Activated naive CD4-positive, alpha-beta T cell treated with anti-CD3 and anti-CD28 coated beads for 36 hours (primary cell): ENCODE data around the gene POLR2E. TPM values are rescaled to one million over a fixed set of nuclear protein-coding genes. Genes with fewer than 3 reads are reported as not detected.

Experiments
- CTCF ChIA-PET: fragments of 350-600 bp; sonication (Branson Sonifier 250); formaldehyde crosslinking; loops from one replicate; lab custom pipeline; 2021; ENCODE audit warnings: antibody characterized with exemption; lab: Charles Lee
- DNase-seq: peaks from one replicate; pipeline ENCODE4 v3.0.0-alpha.2; 2020
- H3K27ac Mint-ChIP-seq: one replicate; pipeline ENCODE4 v1.8.0; 2021; ENCODE audit warnings: mild to moderate bottlenecking, mixed read lengths
- H3K27me3 Mint-ChIP-seq: one replicate; pipeline ENCODE4 v1.8.0; 2021; ENCODE audit warnings: low read depth, mixed read lengths
- H3K36me3 Mint-ChIP-seq: one replicate; pipeline ENCODE4 v1.8.0; 2021; ENCODE audit warnings: low read depth, mixed read lengths
- H3K4me1 Mint-ChIP-seq: one replicate; pipeline ENCODE4 v1.8.0; 2021; ENCODE audit warnings: low read depth, mixed read lengths
- H3K4me3 Mint-ChIP-seq: one replicate; pipeline ENCODE4 v1.8.0; 2021; ENCODE audit warnings: mild to moderate bottlenecking, moderate library complexity, mixed read lengths
- H3K9me3 Mint-ChIP-seq: one replicate; pipeline ENCODE4 v1.8.0; 2021; ENCODE audit warnings: mixed read lengths
- intact Hi-C: fragments of 100-400 bp; cut with micrococcal nuclease; formaldehyde crosslinking; loops from one replicate; pipeline ENCODE4 v1.15.1; 2023
- total RNA-seq, 2 experiments: library from RNA; stranded (reverse); gene quantifications; one replicate each; pipeline ENCODE4 v1.2.3, GENCODE V29; 2021

POLR2E gene
- total RNA-seq, 2 experiments from 2014 or later: 238 to 258 TPM

- no peaks in the 10 kb centered on the region for H3K27me3 Mint-ChIP-seq
- peaks cover 25% of the 10 kb centered on the region for H3K36me3 Mint-ChIP-seq
- peak; percentile 95 for DNase-seq
- intact Hi-C loops: loop anchor here (1.0 to 2.0 kb wide), 3 partner anchors 14 to 54 kb away; partner anchors contain the start of genes CNN2, POLR2E, RNU6-2 and TMEM259
- peak overlapping the region; percentile 94 for H3K4me3 Mint-ChIP-seq
- H3K4me1 Mint-ChIP-seq: peaks cover 40% of the 10 kb centered on the region
- no peaks in the 10 kb centered on the region for H3K9me3 Mint-ChIP-seq
- CTCF ChIA-PET: interaction anchor here (0.6 to 1.2 kb wide), 3 partner anchors 10 to 423 kb away, joined by 3 to 4 read pairs (median 4); no protein-coding TSS in a partner anchor
- H3K27ac Mint-ChIP-seq: no peak overlapping the region
Observed at GRCh38 chr19:1040476-1041271, 54.5 kb downstream of the POLR2E start.

- CTCF ChIA-PET: interaction anchor here (1.1 to 1.2 kb wide), 3 partner anchors 10 to 204 kb away, joined by 3 to 4 read pairs (median 3); no protein-coding TSS in a partner anchor
- H3K27me3 Mint-ChIP-seq: no peaks in the 10 kb centered on the region
- peak; percentile 100 for DNase-seq
- H3K36me3 Mint-ChIP-seq: peaks cover 27% of the 10 kb centered on the region
- H3K4me1 Mint-ChIP-seq: peaks cover 41% of the 10 kb centered on the region
- H3K4me3 Mint-ChIP-seq: peak within 1 kb of the TSS; percentile 94
- intact Hi-C loops: loop anchor here (1.0 to 2.0 kb wide), 5 partner anchors 14 to 55 kb away; partner anchors contain the start of genes CNN2, POLR2E, RNU6-2 and TMEM259
- H3K9me3 Mint-ChIP-seq: no peaks in the 10 kb centered on the region
- H3K27ac Mint-ChIP-seq: peak within 1 kb of the TSS; percentile 65
Observed at GRCh38 chr19:1039646-1040475, 55.3 kb downstream of the POLR2E start, which contains the start of gene ABCA7. Gene ABCA7 (plus strand): TSS chr19:1040107. CDS start chr19:1041362, 1,255 bp downstream.

- H3K36me3 Mint-ChIP-seq: peaks cover 27% of the 10 kb centered on the region
- no peaks in the 10 kb centered on the region for H3K9me3 Mint-ChIP-seq
Observed at GRCh38 chr19:1038978-1039645, 56.1 kb downstream of the POLR2E start.

GRCh38 chr19:1037621-1038064 lies 57.5 kb downstream of the POLR2E start:
- peaks cover 47% of the 10 kb centered on the region for H3K4me1 Mint-ChIP-seq

More at GRCh38 chr19:1038978-1039645, 56.1 kb downstream of the POLR2E start:
- Mint-ChIP-seq H3K4me1 (peaks cover 41% of the 10 kb centered on the region), H3K27ac (peak overlapping the region; percentile 60), H3K27me3 (no peaks in the 10 kb centered on the region), H3K4me3 (peak overlapping the region; percentile 94)
- CTCF ChIA-PET: interaction anchor here (1.1 kb wide), 2 partner anchors 9 to 25 kb away, joined by 3 to 4 read pairs; no protein-coding TSS in a partner anchor
- no peak for DNase-seq
- intact Hi-C loops: loop anchor here (2.0 kb wide), 2 partner anchors 30 to 38 kb away; no protein-coding TSS in a partner anchor

More at GRCh38 chr19:1037621-1038064, 57.5 kb downstream of the POLR2E start:
- DNase-seq: no peak
- no peaks in the 10 kb centered on the region for H3K9me3 Mint-ChIP-seq
- intact Hi-C loops: loop anchor here (2.0 kb wide), 2 partner anchors 31 to 39 kb away; no protein-coding TSS in a partner anchor
- H3K27ac Mint-ChIP-seq: peak overlapping the region; percentile 78
- CTCF ChIA-PET: interaction anchor here (0.7 kb wide), 1 partner anchor 30 kb away, joined by 3 read pairs; no protein-coding TSS in a partner anchor
- H3K4me3 Mint-ChIP-seq: peak overlapping the region; percentile 94
- peaks cover 34% of the 10 kb centered on the region for H3K36me3 Mint-ChIP-seq
- H3K27me3 Mint-ChIP-seq: no peaks in the 10 kb centered on the region

Other genes starting within 250 kb of the POLR2E start
- gene ELANE, start 243.1 kb downstream of the POLR2E start, total RNA-seq: not detected
- gene CFD, start 235.7 kb downstream of the POLR2E start, total RNA-seq: under 1 TPM; 0.17 to 0.25 TPM
- gene MED16, start 202.2 kb downstream of the POLR2E start, total RNA-seq: 10 to 100 TPM; 61.3 to 68.1 TPM
- not detected for gene RNU6-9, start 201.9 kb downstream of the POLR2E start, total RNA-seq
- 100 to 1,000 TPM; 111 to 120 TPM for gene R3HDM4, start 182.2 kb downstream of the POLR2E start, total RNA-seq
- gene KISS1R, start 178.0 kb downstream of the POLR2E start, total RNA-seq: 1 to 10 TPM; 5.3 to 6.6 TPM
- 10 to 100 TPM; 23.1 to 28.4 TPM for gene ARID3A, start 169.3 kb downstream of the POLR2E start, total RNA-seq
- 10 to 100 TPM; 77.8 to 82.0 TPM for gene WDR18, start 111.0 kb downstream of the POLR2E start, total RNA-seq
- gene GRIN3B, start 95.0 kb downstream of the POLR2E start, total RNA-seq: under 1 TPM in 1 of 2 experiments, not detected in 1; 0.10 TPM
- gene TMEM259, start 74.3 kb downstream of the POLR2E start, total RNA-seq: 100 to 1,000 TPM; 105 to 109 TPM
- gene RNU6-2, start 73.9 kb downstream of the POLR2E start, total RNA-seq: not detected
- gene CNN2, start 68.8 kb downstream of the POLR2E start, total RNA-seq: 100 to 1,000 TPM; 104 TPM
- 10 to 100 TPM; 24.4 to 30.1 TPM for gene ABCA7, start 55.3 kb downstream of the POLR2E start, total RNA-seq
- 100 to 1,000 TPM; 123 to 136 TPM for gene ARHGAP45, start 28.2 kb downstream of the POLR2E start, total RNA-seq
- 100 to 1,000 TPM; 244 to 253 TPM for gene GPX4, start 8.6 kb upstream of the POLR2E start, total RNA-seq
- gene SBNO2, start 78.9 kb upstream of the POLR2E start, total RNA-seq: 100 to 1,000 TPM; 112 to 117 TPM
- gene STK11, start 110.4 kb upstream of the POLR2E start, total RNA-seq: 10 to 100 TPM; 65.1 to 66.1 TPM
- 1 to 10 TPM in 1 of 2 experiments, under 1 TPM in 1; 0.77 to 1.1 TPM for gene CBARP, start 142.6 kb upstream of the POLR2E start, total RNA-seq
- 100 to 1,000 TPM; 153 TPM for gene ATP5F1D, start 146.4 kb upstream of the POLR2E start, total RNA-seq
- gene MIDN, start 153.2 kb upstream of the POLR2E start, total RNA-seq: 10 to 100 TPM; 50.1 to 52.9 TPM
- 100 to 1,000 TPM; 167 to 183 TPM for gene CIRBP, start 174.0 kb upstream of the POLR2E start, total RNA-seq
- 10 to 100 TPM; 62.8 to 65.3 TPM for gene FAM174C, start 180.2 kb upstream of the POLR2E start, total RNA-seq
- not detected for gene EFNA2, start 190.5 kb upstream of the POLR2E start, total RNA-seq